Middle frontal gyrus (tissue), 1 donor: ENCODE measurements around the gene FHOD3.

ENCODE experiments used
- DNase-seq: peaks from one replicate; pipeline ENCODE4 v3.0.0-alpha.2; 2015; ENCODE audit warnings: low spot score; ENCODE audit errors: extremely low spot score

FHOD3 gene

DNA sequence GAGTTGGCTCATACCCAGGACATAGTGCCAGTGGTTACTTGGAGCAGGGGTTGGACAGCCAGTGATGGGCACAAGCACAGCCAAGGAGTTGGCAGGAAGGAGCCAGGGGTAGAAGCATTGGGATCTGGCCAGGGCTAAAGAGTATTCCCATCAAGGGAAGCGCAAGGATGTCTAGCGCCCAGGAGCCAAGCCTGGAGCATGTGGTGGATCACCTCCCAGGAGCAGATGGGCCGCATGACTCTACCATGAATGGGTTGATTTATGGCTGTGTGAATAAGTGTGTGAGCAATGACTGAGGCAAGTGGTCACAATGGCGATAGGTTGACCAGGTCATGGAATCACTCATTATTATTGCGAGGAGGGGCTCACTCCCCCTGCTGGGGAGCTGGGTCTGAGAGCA lies 111.1 kb downstream of the FHOD3 start:
- no peak for DNase-seq

DNA sequence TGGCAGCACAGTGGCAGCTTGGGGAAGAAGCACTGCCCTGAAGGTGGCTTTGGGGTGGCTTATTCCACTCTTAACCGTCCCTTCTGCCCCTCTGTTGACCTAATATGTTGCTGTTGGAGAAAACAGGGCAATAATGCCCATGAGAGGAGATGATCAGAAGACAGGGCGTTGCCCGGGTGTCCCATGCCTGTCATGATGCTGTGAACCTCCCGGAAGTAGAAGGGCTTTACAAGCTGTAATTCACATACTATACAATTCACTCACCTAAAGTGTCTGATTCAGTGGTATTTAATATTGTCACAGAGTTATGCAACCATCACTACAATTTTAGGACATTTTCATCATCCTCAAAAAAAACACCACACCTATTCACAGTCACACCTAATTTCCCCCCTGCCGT lies 112.3 kb downstream of the FHOD3 start:
- no peak for DNase-seq

DNA sequence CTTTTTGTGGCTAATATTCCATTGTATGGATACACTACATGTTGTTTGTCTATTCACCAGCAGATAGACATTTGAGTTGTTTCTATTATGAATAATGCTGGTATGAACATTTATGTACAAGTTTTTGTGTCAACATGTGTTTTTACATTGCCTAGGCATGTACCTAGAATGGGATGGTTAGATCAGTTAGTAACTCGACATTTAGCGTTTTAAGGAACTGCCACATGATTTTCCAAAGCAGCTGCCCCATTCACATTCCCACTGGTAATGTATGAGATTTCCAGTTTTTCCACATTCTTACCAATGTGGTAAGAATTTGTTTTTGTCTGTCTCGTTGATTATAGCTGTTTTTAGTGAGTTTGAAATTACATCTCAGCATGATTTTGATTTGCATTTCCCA lies 112.8 kb downstream of the FHOD3 start:
- DNase-seq = no peak

DNA sequence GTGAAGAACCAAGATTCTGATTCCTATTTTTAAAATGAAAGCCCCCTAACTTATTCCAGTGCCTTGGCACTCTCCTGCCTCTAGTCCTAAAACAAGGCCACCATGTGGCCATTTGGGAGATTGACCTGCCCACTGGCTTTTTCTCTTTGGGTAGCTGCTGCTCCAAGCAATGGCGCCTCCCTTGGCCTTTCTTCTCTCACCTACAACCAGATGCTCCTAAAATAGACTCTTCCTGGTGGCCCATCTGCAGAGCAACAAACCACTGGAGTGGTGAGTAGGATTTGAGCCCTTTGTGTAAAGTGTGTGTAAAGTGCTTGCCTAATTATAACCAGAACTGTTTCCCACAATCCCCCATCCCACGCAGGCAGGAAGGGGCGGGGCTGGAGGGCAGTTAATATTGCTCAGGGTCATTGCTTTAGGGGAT lies 114.2 kb downstream of the FHOD3 start:
- DNase-seq = no peak

DNA sequence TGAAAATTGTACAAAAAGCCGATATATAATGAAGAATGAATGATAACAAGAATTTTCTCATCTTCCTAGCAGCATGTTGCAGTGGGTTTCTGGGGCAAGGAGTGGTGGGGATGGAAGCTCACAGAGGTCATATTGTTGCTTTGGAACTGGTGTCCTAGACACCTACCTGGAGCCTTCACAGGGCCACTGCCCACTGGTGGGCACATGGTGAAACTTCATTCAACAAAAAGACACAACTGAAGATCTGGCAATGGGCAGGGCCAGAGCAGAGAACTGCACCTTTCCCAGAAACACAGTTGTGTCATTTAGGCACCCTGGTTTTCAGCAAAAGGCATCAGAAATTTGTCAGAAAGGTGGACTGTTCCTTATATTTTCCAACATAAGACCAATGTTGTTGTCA lies 115.3 kb downstream of the FHOD3 start:
- DNase-seq = no peak

DNA sequence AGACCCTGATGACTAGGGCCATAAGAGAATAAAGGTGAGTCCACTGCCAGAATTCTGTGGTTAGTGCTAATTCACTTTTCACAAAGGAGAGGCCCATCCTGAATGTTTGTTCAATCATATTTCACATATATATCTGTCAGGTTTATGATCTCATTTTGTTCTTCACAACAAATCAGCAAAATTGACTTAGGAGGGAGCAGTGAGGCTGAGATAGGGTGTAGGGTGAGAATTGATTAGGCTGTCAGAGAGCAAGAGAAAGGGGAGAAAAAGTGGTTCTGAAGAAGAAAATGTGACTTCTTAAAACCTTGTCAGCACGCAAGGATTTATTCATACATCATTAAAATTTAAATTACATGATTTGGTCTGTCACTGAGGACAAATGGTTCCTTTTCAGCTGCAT lies 117.7 kb downstream of the FHOD3 start:
- DNase-seq = no peak

DNA sequence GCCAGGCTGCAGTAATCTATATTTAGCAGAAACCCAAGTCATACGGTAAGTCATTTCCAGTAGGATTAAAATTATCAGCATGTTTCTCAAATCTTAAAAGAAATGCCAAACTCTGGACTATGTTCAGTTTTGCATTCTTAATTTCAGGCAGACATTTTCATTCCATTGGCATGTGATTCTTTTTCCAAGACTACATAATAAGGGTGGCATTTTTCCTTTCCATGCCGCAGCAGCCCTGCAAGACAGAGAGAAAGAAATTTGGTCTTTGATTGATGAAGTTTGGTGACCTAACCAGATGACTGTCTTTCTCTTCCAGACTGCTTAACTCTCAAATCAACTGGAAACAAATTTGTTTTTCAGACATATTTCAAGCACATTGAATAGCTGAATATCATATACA lies 118.1 kb downstream of the FHOD3 start:
- DNase-seq = no peak

DNA sequence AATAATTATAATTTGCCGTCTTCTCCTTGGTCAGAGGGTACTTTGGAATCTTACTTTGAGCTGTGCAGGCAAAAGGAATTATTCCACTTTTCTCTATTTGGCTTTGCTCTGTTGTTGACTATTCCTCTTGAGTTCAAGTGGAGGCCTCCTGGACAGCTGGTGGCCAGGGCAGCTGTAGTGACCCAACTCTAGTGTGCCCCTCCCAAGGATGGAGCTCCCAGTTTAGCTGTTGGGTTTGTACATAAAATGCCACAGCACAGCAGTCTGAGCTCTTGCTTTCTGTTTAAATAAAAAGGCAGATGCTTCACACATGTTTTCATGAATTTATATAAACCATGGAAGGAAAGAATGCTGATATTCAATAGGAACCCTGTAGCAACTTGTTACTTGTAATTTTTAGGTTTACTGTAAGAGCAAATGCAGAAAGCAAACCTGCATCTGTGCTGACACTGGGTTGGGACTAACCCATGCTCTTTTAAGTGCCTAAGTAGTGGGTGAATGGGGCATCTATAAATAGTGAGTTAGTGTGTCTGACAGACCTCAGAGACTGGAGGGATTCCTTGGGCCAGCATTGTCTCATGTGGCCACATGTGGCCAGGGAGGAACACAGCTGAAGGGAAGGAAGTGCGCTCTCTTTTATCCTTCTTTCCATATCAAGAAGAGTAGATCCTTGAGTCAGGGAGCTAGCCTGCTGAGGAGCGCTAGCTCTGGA lies 121.8 kb downstream of the FHOD3 start:
- no peak for DNase-seq

DNA sequence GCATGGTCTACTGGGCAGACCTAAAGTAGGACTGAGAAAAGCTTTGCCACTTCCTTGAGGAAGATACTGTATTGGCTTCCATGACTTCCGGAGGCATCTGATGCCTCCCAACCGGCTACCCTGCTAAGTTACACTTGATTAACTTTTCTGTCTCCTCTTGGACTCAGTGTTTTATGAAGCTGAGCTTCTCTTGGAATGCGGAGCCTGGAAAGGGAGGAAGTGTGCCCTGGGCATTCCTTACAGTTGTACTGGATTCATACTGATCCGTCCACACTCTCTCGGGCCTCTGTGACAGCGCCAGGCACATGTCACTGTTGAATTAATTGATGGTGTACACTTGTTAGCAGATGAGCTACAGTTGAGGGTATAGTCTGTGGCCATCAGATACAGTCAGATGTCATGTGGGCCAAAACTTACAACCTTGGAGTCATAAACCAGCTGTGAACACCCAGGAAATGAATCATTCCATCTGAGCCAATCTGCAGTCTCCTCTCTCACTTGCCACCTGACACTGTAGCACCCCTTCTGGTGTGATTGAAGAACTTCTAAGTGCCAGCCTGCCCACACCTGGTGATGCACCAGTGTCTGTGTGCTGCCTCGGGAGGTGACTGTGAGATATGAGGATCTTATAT lies 122.5 kb downstream of the FHOD3 start:
- no peak for DNase-seq

DNA sequence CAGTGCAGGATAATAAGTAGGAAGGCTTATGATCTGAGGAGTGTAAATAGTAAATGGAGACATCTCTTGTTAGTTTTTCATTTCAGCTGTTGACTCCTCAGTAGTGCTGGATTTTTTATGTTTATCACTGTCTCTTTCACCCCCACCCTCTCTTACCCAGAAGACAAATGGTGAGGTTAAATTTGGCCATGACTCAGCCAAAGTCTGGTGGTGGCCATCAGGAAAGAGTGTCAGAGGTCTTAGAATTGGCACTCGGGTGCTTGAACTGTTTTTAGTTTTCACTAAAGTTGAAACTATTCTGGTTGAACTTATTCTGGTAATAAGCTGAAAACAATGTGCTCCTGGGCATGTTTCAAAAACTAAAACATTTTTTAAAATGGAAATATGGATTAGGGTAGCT lies 123.3 kb downstream of the FHOD3 start:
- no peak for DNase-seq

DNA sequence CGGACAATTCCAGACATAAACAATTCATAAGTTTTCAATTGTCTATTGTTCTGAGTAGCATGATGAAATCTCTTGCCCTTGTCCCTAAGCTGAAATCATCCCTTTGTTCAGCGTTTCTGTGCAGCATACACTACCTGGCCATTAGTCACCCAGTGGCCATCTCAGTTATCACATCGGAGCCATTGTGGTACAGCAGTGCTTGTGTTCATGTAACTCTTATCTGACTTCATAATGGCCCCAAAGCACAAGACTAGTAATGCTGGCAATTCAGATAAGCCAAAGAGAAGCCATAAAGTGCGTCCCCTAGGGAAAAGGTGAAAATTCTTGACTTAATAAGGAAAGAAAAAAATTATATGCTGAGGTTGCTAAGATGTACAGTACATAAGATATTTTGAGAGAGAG lies 127.2 kb downstream of the FHOD3 start:
- DNase-seq = no peak

DNA sequence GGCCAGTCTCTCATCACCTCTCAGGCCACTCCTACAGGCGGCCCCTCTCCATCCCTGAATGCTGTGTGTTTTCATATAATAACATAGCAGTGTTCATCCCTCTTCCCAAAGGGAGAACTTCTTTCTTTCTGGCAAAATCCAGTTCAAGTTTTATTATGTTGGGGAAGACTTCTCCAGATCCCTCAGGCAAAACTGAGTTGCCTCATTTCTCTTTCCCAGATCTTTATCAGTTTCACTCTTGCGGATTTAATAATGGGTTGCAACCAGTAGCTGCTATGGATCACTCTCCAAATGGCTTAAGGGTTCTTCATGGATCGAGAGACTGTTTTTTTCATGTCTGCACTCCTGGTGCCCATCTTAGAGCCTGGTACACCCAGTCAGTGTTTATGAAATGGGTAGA lies 129.9 kb downstream of the FHOD3 start:
- DNase-seq = no peak

DNA sequence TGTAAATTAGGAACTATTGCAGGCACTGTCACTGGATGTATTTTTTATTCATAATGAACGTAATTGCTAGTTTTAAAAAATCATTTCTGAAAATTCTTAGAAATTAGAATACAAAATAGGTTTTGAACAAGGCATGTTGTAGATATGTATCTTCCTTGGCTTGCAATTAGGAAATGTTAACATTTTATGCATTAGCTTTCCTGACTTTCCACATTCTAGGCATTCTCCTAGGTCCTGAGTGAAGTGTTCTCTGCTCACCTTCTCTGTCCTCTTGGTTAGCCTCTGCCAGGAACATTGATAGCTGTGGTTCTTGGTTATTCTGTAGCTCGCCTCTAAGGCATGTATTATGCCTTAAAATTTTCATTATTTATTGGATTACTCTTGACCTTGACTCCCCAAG lies 130.3 kb downstream of the FHOD3 start:
- no peak for DNase-seq

DNA sequence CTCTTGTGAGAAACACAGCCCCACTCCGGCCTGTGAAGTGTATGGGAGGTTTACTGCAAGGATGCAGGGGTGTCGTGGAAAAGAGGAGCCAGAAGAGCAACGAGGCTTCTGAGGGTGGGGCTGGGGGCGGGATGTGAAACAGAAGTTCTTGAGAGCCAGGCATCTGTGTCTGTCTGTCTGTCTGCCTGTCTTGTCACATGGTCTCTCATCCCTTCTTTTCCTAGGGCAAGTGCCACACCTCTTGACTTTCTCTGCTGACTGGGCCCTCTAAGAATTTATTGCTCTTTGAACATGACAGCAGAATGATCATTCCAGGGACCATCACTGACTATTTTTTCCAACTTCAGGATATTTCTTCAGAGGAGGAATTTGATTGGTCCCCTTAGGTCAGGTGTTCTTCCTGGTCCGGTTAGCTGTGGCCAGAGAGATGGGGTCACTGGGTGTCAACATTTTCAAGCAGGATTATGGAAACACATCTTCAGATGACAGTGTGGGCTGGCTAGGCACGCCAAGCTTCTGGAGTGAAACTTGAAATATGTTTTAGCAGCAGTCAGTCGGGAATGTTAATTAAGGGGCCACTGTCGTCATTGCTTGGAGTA lies 131.0 kb downstream of the FHOD3 start:
- no peak for DNase-seq

DNA sequence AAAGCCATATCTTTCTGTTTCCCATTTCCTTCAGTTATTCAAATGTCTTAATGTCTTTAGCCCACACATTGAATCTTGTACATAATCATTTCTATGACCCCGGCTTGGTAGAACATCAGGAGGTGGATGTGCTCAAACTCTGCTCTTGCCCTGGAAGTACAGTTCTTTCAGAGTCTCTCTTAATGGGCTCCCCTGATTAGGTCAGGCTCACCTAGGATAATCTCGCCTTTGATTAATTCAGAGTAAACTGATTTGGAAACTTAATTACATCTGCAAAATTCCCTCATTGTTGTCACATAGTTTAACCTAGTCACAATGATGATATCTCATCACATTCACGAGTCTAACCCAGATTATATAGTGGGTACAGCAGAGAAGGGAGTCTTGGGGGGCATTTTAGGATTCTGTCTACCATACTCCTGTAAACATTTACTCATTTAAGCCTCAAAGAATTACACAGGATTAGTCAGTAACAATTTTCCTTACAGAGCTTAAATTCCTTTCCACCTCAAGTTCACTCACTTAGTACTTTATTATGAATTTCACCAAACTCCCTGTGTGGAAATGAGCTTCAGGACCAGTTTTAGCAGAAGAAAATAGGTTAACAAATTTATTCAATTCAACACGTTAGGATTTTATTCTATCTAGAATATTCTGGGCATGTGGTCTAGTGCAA lies 135.5 kb downstream of the FHOD3 start:
- no peak for DNase-seq

DNA sequence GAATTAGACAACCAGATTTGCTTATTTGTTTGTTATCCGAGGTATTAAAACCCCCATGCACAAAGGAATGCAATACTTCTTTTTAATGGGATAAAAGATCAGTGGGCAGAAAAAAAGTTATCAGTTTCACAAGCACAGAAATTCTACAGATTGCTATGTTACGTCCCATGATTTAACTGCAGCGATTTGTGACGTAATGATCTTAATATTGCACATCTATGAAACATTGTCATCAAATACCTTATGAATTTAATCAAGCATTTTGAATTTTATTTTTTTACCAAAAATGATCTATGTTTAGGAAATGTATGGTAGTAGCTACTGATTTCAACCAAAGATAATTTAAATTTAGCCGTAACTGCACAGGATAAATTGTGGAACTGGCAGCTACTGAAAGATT lies 138.9 kb downstream of the FHOD3 start:
- DNase-seq = no peak

DNA sequence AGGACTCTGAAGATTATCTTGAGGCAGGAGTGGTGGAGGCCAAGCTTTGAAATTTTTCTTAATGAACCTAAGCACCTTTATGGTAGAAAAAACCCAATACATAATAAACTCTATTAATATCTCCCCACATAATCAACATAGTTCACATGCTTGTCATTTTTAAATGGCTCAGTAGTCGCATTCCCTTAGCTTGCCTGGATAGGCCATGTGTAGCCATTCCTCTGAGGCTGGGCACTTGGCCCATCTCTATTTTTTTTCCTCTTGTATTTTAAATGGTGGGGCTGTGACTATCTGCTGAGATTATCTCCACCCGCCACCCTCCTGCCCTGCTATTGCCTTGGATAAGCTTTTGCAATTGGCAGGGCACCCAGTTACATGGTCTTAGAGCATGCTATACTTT lies 143.1 kb downstream of the FHOD3 start:
- DNase-seq = no peak

DNA sequence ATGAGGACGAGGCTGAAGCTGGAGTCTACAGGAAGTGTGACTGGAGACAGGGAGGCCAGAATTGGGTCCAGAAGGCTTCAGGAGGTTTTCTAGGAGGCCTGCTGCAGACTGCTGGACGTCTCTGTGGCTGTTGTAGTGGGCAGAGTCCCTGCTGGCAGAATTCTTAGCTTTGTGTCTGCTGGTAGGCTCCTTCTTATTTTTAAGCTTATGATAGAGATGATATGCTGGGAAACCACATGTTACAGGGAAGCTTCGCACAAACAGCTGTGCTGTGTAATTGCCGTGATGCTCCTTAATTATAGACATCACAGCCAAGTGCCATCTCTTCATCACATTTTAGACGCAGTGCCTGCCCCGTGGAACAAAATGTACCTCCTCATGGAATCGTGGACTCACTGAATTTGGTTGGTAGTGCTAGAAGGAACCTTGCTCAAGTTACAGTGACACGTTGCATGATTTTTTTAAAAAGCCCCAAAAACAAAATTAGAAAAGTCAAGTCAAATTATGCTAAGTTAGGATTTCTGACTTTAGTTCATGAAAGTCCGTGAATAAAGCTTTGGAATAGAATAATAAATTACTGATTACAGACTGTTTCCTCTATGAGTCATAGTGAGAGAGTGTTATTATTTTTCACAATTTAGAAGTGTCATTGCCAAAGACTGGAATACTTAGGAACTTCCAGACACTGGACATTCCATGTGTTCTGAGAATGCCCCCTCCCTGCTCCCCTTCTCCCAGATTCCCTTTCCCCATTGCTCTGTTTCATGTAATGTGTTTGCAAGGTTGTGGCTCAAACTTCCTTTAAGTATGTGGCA lies 144.1 kb downstream of the FHOD3 start:
- DNase-seq = no peak

DNA sequence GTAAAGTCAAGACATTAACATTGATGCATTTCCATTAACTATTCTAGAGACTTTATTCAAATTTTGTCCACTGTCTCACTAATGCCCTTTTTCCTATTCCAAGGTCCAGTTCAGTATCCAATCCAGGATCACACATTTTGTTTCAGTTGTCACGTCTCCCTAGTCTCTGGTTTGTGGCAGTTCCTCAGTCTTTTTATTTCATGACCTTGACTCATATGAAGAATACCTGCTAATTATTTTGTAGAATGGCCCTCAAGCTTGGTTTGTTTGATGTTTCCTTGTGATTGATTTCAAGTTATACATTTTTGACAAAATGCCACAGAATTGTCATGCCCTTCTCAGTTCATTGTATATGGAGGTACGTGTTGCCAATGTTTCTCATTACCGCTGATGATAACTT lies 145.2 kb downstream of the FHOD3 start:
- DNase-seq = no peak

DNA sequence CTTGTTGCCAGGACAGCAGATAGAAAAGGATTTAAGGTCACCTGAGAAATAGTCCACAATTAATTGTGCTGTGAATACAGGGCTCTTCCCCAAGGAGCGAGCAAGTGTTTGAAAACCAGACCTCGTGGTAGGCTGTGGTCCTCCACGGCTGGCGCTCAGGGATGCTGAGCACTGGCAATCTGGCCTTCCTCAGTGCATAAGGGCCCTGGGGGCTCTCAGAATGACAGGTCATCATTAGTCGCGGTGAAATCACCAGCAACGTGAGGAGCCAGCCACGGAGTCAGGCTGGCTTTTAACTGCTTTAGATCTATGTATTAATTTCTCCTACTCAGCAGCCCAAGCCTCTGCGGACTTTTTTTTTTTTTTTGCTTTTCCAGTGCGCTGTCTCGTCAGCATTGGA lies 148.5 kb downstream of the FHOD3 start:
- DNase-seq = no peak
